GM12892 (cell line): ENCODE measurements around the gene HRH1.

Experiments
- POLR2A ChIP-seq: IDR thresholded peaks from 2 replicates; pipeline ENCODE4 v1.6.1; 2011; ENCODE audit warnings: low read depth, low read length, control low read depth
- POLR2AphosphoS5 ChIP-seq: IDR thresholded peaks from 2 replicates; pipeline ENCODE4 v1.6.1; 2011; ENCODE audit warnings: low read depth, low read length, control low read depth
- TAF1 ChIP-seq: IDR thresholded peaks from 2 replicates; pipeline ENCODE4 v1.6.1; 2011; ENCODE audit warnings: low read depth, mild to moderate bottlenecking, control low read depth, low read length, borderline replicate concordance

GRCh38 chr3:11117591-11117990 lies 36.7 kb upstream of the HRH1 start:
- TF ChIP-seq POLR2A = no peak
- TF ChIP-seq POLR2AphosphoS5 = no peak
- TF ChIP-seq TAF1 = no peak
